ENCODE results near the gene GTPBP1.

Gene GTPBP1

GRCh38 chr22:38700270-38700788 is 5.4 kb upstream of the GTPBP1 start:
- peak in 6 of 42 donors; percentile 28 to 57 (median 34) for DNase-seq
- intact Hi-C loops (cut with DNase I): no loop called here

- peak; percentile 90 to 100 (median 97) for DNase-seq
- intact Hi-C loops (cut with DNase I): no loop called here
Measured at GRCh38 chr22:38700789-38701628, 4.7 kb upstream of the GTPBP1 start, which contains the start of gene JOSD1. Gene JOSD1 (minus strand): TSS chr22:38700943. CDS start chr22:38699987, 956 bp downstream.

- intact Hi-C loops (cut with DNase I): loop anchor here (5.0 kb wide), 1 partner anchor 48 kb away; no protein-coding TSS in a partner anchor
- no peak for DNase-seq
Measured at GRCh38 chr22:38704654-38705234, 1.0 kb upstream of the GTPBP1 start.

DNA sequence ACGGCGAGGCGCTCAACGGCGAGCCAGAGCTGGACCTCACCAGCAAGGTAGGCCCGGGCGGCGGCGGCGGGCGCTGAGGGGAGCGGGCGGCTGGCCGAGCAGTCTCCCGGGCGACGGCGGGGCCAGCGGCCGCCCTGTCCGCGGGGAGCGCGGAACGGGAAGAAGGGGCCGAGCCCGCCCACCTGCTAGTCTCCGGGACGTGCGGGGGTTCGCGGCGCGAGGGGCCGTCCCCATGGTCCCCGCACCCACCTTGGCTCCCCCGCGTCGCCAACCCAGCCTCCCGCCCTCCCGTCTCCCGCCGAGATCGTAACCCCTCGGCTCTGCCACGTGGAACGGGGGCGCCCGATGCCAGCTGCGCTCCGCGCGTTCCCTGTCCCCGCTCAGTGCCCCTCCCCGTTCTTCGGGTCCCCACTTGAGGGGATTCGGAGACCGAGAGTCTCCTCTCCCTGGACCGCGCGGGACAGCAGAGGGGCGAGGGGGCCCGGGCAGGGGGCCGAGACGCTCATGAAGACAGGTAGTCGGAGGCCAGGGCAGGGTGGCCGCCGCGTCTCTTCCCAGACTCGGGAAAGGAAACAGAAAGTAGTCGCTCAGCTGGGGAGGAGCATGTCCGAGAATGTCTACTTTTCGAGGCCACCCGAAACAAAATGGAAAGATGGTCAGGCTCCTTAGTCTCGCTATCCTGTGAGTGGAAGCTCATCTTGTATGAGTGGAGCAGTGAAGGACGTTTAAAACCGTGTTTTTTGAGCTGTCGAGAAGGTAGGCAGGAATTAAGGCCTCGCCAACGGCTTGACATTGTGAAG is 557 bp downstream of the GTPBP1 start:
- peak in 39 of 42 donors; percentile 31 to 78 (median 56) for DNase-seq
- intact Hi-C loops (cut with DNase I): loop anchor here (5.0 kb wide), 1 partner anchor 46 kb away; no protein-coding TSS in a partner anchor

DNA sequence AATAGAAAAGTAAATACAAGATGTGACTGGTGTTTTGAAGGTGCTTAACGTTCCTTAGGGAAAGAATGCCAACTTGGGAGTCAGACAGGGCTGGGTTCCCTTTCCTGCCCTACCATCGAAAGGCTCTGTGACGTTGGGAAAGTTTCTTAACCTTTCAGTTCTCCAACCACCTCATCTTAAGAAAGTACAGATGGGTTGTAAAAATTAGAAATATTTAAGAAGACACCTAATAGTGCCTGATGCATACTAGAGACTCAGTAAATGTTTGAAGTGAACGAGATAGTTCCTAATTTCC is 1.1 kb downstream of the GTPBP1 start:
- intact Hi-C loops (cut with DNase I): loop anchor here (5.0 kb wide), 1 partner anchor 45 kb away; no protein-coding TSS in a partner anchor
- no peak for DNase-seq

DNA sequence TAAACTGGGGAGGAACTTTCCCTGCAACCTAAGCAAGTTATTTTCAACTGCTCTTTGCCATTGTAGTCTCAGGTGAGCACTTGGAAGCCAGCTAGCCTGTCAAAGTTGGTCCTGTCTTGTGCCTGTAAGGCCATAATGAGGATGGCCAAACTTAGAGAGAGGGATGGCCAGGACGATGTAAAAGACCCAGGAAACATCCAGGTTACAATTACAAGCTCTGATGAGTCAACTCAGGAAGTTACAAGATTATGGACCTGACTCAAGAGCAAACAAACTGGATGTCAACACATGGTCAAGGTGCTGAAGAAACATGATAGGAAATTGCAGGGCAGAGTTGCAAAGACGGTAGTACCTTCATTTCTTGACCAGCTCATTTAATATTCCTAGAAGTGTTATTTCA is 1.6 kb downstream of the GTPBP1 start:
- intact Hi-C loops (cut with DNase I): loop anchor here (5.0 kb wide), 1 partner anchor 45 kb away; no protein-coding TSS in a partner anchor
- no peak for DNase-seq

DNA sequence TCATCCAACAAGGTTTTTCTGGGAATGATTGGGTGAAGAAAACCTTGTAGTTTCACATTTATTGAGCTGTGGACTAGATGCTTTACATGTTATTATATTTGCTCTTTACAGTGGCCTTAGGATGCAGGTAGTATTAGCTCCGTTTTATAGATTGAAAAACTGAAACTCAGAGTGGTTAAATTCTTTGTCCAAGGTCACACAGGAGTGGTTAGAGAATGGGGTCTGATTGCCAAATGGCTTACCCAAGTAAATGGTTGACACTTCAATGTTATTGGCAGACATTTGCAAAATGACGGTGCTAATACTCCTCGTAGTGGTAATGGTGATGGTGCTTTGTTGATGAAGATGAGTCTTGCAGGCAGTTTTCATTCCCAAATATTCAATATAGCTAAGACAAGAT is 2.2 kb downstream of the GTPBP1 start:
- intact Hi-C loops (cut with DNase I): loop anchor here (5.0 kb wide), 1 partner anchor 44 kb away; no protein-coding TSS in a partner anchor
- no peak for DNase-seq

- intact Hi-C loops (cut with DNase I): loop anchor here (5.0 kb wide), 1 partner anchor 43 kb away; no protein-coding TSS in a partner anchor
- DNase-seq: no peak
Measured at GRCh38 chr22:38709306-38709705, 3.6 kb downstream of the GTPBP1 start.

GRCh38 chr22:38710351-38710750 is 4.6 kb downstream of the GTPBP1 start:
- intact Hi-C loops (cut with DNase I): no loop called here
- no peak for DNase-seq

DNA sequence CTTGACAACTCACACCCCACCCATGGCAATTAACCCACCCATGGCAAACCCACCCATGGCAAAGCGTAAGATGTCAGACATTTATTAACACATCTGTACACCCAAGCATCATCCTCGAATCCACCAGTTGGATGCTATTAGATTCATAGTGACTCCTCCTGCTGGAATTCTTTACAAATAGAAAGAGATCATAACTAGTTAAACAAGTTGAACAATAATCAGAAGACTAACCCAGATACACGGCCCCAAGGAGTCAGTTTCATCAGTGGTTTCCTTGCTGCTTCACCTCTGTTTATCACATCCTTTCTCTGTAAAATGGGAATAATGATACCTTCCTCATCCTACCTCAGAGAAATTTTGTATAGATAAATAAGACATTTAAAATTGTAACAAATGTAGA is 5.1 kb downstream of the GTPBP1 start:
- DNase-seq: no peak
- intact Hi-C loops (cut with DNase I): no loop called here

GRCh38 chr22:38712486-38713207 is 6.9 kb downstream of the GTPBP1 start:
- DNase-seq: peak in 1 of 42 donors; percentile 34
- intact Hi-C loops (cut with DNase I): no loop called here

DNA sequence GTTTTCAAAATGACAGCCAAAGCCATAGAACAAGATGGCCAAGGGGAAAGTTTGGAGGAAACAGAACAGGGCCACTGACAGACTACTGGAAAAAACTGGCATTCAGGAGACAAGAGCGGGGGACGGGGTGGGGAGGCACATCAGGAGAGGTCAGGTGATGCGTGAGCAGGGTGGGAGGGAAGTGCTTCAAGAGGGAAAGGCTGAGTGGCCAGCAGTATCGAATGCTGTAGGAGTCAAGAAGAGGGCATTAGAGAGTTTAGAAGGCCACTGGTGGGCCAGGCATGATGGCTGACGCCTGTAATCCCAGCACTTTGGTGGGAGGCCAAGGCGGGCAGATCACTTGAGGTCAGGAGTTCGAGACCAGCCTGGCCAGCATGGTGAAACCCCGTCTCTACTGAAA is 8.2 kb downstream of the GTPBP1 start:
- no peak for DNase-seq
- intact Hi-C loops (cut with DNase I): no loop called here

DNA sequence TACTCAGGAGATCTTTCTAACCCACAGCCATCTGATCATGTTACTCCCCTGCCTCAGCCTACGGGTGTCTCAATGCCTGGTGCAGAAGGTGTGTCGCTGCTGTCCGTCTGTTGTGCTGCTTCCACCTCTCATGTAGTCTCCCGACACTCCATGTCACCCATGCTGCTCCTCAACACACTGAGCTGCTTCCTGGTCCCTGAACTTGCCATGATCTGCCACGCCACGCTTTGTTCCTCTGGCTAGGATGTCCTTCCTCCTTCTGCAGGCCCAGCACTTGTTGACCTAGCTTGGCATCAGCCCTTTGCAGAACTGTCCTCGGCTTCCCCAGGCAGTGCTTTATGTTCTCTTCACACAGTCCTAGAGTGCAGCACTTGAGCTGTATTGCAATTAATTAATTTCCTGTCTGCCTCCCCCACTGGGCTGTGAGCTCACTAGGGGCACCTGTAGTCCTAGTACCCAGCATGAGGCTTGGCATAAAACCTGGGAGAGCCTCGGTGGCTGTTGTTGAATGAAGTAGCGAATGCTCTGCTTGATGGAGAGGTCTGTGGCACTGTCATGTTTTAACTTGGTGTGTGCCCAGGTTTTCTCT is 9.5 kb downstream of the GTPBP1 start:
- intact Hi-C loops (cut with DNase I): no loop called here
- DNase-seq: no peak

DNA sequence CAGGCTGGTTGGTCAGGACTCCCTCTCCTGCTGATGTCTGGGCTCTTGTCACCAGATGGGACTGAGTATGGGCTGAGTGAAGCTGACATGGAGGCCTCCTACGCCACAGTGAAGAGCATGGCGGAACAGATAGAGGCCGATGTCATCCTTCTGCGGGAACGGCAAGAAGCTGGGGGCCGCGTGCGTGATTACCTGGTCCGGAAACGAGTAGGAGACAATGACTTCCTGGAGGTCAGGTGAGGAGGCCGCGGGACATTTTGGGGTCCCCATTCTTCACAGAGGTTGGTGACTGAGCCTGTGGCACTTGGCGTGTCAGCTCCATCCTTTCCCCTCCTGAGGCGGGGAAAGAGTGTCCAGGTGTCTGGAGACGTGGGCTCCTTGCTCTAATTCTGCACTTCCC is 10.1 kb downstream of the GTPBP1 start:
- DNase-seq: no peak
- intact Hi-C loops (cut with DNase I): no loop called here

GRCh38 chr22:38716271-38716670 is 10.5 kb downstream of the GTPBP1 start:
- intact Hi-C loops (cut with DNase I): no loop called here

GRCh38 chr22:38716826-38717225 is 11.1 kb downstream of the GTPBP1 start:
- peak in 1 of 42 donors; percentile 38 for DNase-seq
- intact Hi-C loops (cut with DNase I): no loop called here

More at GRCh38 chr22:38716271-38716670, 10.5 kb downstream of the GTPBP1 start:
- no peak for DNase-seq

- intact Hi-C loops (cut with DNase I): no loop called here
- DNase-seq: peak in 1 of 42 donors; percentile 12
Measured at GRCh38 chr22:38717244-38717643, 11.5 kb downstream of the GTPBP1 start.

DNA sequence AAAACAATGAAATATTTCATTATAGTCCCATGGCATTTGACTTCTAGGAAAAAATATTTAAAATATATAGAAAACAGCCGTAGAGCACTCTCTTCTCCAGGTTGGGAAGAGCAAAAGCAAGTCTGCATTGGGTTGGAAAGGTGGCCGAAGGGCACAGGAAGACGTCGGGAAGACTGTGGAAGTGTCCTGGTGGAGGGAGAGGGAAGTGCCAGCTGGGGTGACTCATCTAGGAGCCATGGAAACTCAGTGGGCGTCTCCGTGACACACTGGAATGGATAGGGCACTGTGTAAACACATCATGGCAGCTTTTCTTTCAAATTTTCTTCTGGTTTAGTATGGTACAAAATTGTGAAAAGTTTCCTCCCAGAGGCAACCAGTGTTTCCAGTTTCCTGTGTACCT is 12.7 kb downstream of the GTPBP1 start:
- intact Hi-C loops (cut with DNase I): no loop called here
- peak in 29 of 42 donors; percentile 36 to 89 (median 70) for DNase-seq

Measured in head of caudate nucleus (tissue), 42 donors.